Measurements from ENCODE around the gene TTBK2. TPM values are rescaled to one million over a fixed set of nuclear protein-coding genes. Genes with fewer than 3 reads are reported as not detected.

TTBK2 gene
- polyA plus RNA-seq (2012; rRNA removed): 4.5 and 6.4 TPM in 2 replicates
- polyA plus RNA-seq (2012; cell fraction: cytosol; rRNA removed): 4.7 and 4.9 TPM in 2 replicates
- polyA plus RNA-seq (2012; cell fraction: nucleus; rRNA removed): 8.9 and 13.9 TPM in 2 replicates

DNA sequence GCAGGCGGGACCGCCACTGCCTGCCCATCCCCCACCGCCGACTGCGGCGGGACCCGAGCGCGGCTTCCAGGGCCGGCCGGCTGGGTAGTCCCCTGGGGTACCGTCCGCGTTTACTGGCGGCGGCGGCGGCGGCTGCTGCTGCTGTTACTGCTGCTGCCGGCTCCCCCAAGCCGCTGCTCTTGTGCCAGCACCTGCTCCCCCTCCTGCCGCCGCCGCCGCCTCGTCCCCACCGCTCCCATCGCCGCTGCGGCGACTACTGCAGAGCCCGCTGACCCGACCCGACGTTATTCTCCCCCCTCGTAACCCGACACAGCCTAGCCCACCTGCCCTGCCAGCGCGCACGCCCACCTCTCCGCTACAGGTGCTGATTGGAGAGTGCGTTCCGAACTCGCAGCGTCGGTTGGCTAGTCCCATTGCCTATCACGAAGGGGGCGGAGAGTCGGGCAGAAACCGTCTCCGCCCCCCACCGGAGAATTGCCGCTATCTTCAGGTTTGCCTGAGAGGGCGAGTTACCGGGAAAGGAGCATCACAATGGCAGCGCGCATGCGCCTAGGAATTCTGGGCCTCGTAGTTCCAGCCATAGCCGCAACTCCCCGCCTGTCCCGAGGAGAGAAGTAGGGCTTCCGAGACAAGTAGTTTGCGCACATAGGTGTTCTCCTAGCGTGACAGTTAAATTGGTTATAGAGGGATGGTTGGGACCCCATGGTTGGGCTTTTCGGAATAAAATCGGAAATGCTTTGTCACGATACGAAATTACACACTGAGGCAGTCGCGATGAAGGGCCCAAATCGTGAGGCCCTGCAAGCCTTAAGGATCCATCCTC is at the start of gene TTBK2:
Gene TTBK2 (minus strand): TSS at position 260 of the 823 bp plus-strand sequence. CDS start 42,161 bp downstream, outside the sequence.
- Histone ChIP-seq H3K79me2 (ENCODE audit: insufficient read depth) (peaks cover 46% of the 10 kb centered on the region), H3K27ac (ENCODE audit: low read depth in 2 of 2, low read length in 1 of 2) (peak within 1 kb of the TSS; percentile 54 to 75), H3F3A (replicated peaks; ENCODE audit: insufficient read depth) (peaks cover 4% of the 10 kb centered on the region), H2AFZ (ENCODE audit: low read depth) (peak within 1 kb of the TSS; percentile 100), H3K9me3 (no peaks in the 10 kb centered on the region), H3K4me3 (ENCODE audit: low read depth in 2 of 2, low read length in 1 of 2) (peak within 1 kb of the TSS; percentile 77 to 85), H3K4me1 (ENCODE audit: control insufficient read depth in 1 of 2, insufficient read depth in 2 of 2, low read depth in 1 of 2, low read length in 1 of 2) (peaks cover 0 to 4% of the 10 kb centered on the region in 2 experiments; a peak in 2 of 4 replicates), H4K20me1 (ENCODE audit: insufficient read depth) (no peaks in the 10 kb centered on the region), H3K36me3 (replicated peaks in 1 of 2; ENCODE audit: control insufficient read depth in 1 of 2, insufficient read depth in 2 of 2, low read length in 1 of 2) (no peaks in the 10 kb centered on the region), H3K27me3 (ENCODE audit: insufficient read depth) (no peaks in the 10 kb centered on the region), H3K9ac (peak within 1 kb of the TSS; percentile 73), H3K4me2 (peak within 1 kb of the TSS; percentile 81), H3K9me2 (no peaks in the 10 kb centered on the region)
- TF ChIP-seq FOXM1 (IDR thresholded peaks at IDR 0.05; ENCODE audit: low read depth) (no peak), POLR2AphosphoS5 (IDR thresholded peaks at IDR 0.05; ENCODE audit: low read depth, low read length) (peak; percentile 70), PBX3 (IDR thresholded peaks at IDR 0.05) (peak; percentile 100), NRF1 (IDR thresholded peaks at IDR 0.05; ENCODE audit: low read depth, low read length) (peak; percentile 84), CHD2 (IDR thresholded peaks at IDR 0.05; ENCODE audit: low read length, partially characterized antibody) (peak; percentile 96), MXI1 (IDR thresholded peaks at IDR 0.05; ENCODE audit: low read depth, low read length) (peak; percentile 40)
- TF ChIP-seq, protein P1, sequence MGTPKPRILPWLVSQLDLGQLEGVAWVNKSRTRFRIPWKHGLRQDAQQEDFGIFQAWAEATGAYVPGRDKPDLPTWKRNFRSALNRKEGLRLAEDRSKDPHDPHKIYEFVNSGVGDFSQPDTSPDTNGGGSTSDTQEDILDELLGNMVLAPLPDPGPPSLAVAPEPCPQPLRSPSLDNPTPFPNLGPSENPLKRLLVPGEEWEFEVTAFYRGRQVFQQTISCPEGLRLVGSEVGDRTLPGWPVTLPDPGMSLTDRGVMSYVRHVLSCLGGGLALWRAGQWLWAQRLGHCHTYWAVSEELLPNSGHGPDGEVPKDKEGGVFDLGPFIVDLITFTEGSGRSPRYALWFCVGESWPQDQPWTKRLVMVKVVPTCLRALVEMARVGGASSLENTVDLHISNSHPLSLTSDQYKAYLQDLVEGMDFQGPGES (IDR thresholded peaks at IDR 0.05; ENCODE audit: low read depth, low read length): peak; percentile 97
- TF ChIP-seq, protein P2, sequence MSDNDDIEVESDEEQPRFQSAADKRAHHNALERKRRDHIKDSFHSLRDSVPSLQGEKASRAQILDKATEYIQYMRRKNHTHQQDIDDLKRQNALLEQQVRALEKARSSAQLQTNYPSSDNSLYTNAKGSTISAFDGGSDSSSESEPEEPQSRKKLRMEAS (IDR thresholded peaks at IDR 0.05; ENCODE audit: low read depth): no peak
- ChIA-PET POLR2A (no interaction called here), CTCF (interaction anchor here (1.0 to 1.6 kb wide), 3 partner anchors 215 to 217 kb away, joined by 3 to 6 read pairs (median 5); no protein-coding TSS in a partner anchor)
- 1% methylated on average over 31 of the region's 72 CpGs for WGBS (ENCODE audit: low lambda C conversion rate)
- DNase-seq: peak; percentile 95

DNA sequence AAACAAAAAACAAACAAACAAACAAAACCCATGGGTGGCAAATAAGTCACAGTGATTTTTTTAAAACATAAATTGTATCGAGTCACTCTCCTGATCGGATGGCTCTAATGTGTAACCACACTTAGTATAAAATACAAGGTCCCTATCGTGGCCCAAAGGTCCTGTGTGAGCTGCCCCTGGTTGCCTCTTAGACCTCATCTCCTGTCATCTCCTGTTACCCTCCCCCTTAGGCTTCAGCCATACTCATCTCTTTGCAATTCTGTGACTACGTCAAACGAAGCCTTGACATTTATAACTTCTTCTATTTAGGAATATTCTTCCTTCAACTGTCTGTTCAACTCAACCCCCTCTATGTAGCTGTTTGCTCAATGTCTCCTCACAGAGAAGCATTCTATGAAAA is 43.9 kb upstream of the TTBK2 start:
- H3K27me3 ChIP-seq (ENCODE audit: insufficient read depth): no peaks in the 10 kb centered on the region
- no peaks in the 10 kb centered on the region for H3K9me2 ChIP-seq
- no peaks in the 10 kb centered on the region for H4K20me1 ChIP-seq (ENCODE audit: insufficient read depth)
- no peaks in the 10 kb centered on the region for H3K9me3 ChIP-seq
- H3K4me3 ChIP-seq (ENCODE audit: low read depth in 2 of 2, low read length in 1 of 2): no peak overlapping the region
- ChIA-PET POLR2A (no interaction called here), CTCF (interaction anchor here (0.7 to 1.1 kb wide), 2 partner anchors 12 to 36 kb away, joined by 3 read pairs; no protein-coding TSS in a partner anchor)
- no peak overlapping the region for H3K9ac ChIP-seq
- no peak overlapping the region for H2AFZ ChIP-seq (ENCODE audit: low read depth)
- H3K79me2 ChIP-seq (ENCODE audit: insufficient read depth): no peaks in the 10 kb centered on the region
- H3K4me1 ChIP-seq (ENCODE audit: control insufficient read depth in 1 of 2, insufficient read depth in 2 of 2, low read depth in 1 of 2, low read length in 1 of 2): no peaks in the 10 kb centered on the region
- H3F3A ChIP-seq (replicated peaks; ENCODE audit: insufficient read depth): no peaks in the 10 kb centered on the region
- WGBS (ENCODE audit: low lambda C conversion rate): 88% methylated on average over 5 of the region's 5 CpGs
- peaks cover 40 to 60% of the 10 kb centered on the region in 2 experiments for H3K36me3 ChIP-seq (replicated peaks in 1 of 2; ENCODE audit: control insufficient read depth in 1 of 2, insufficient read depth in 2 of 2, low read length in 1 of 2)
- TF ChIP-seq, protein P3, sequence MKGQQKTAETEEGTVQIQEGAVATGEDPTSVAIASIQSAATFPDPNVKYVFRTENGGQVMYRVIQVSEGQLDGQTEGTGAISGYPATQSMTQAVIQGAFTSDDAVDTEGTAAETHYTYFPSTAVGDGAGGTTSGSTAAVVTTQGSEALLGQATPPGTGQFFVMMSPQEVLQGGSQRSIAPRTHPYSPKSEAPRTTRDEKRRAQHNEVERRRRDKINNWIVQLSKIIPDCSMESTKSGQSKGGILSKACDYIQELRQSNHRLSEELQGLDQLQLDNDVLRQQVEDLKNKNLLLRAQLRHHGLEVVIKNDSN (IDR thresholded peaks at IDR 0.05; ENCODE audit: borderline replicate concordance, low read depth): no peak
- TF ChIP-seq JUND (IDR thresholded peaks at IDR 0.05) (no peak), CHD2 (IDR thresholded peaks at IDR 0.05; ENCODE audit: low read length, partially characterized antibody) (no peak), GATA2 (CRISPR knock-in tag; IDR thresholded peaks at IDR 0.05) (no peak), POLR2AphosphoS5 (IDR thresholded peaks at IDR 0.05; ENCODE audit: low read depth, low read length) (no peak), NRF1 (IDR thresholded peaks at IDR 0.05; ENCODE audit: low read depth, low read length) (no peak), RFX5 (IDR thresholded peaks at IDR 0.05; ENCODE audit: low read length) (no peak), EP300 (IDR thresholded peaks at IDR 0.05; ENCODE audit: borderline replicate concordance in 1 of 2, low read depth in 1 of 2, low read length in 1 of 2) (no peak), SIN3A (IDR thresholded peaks at IDR 0.05; ENCODE audit: borderline replicate concordance, low read depth, low read length) (no peak), PBX3 (IDR thresholded peaks at IDR 0.05) (no peak), TEAD4 (IDR thresholded peaks at IDR 0.05; ENCODE audit: borderline replicate concordance, insufficient read depth) (no peak), MXI1 (IDR thresholded peaks at IDR 0.05; ENCODE audit: low read depth, low read length) (no peak), CTCF (IDR thresholded peaks at IDR 0.05) (no peak), NFIC (IDR thresholded peaks at IDR 0.05; ENCODE audit: borderline replicate concordance) (no peak)
- H3K27ac ChIP-seq (ENCODE audit: low read depth in 2 of 2, low read length in 1 of 2): no peak overlapping the region
- H3K4me2 ChIP-seq: no peak overlapping the region
- DNase-seq: no peak

Measured in SK-N-SH (cell line).